B cell (primary cell): ENCODE data around the gene DUT. TPM values are rescaled to one million over a fixed set of nuclear protein-coding genes. Genes with fewer than 3 reads are reported as not detected.

Experiments used
- ATAC-seq: fragments of 200-7000 bp; cut with Tn5 transposase; one replicate; pipeline ENCODE4 v1.10.0; 2021; ENCODE audit warnings: low read depth, mild to moderate bottlenecking, moderate number of reproducible peaks, moderate library complexity
- CTCF ChIA-PET: fragments of 350-600 bp; sonication (Branson Sonifier 250); formaldehyde crosslinking; loops from one replicate; lab custom pipeline; 2021; ENCODE audit warnings: antibody characterized with exemption, inconsistent platforms; lab: Charles Lee
- POLR2A ChIA-PET: fragments of 350-600 bp; sonication (Branson Sonifier 250); formaldehyde crosslinking; loops from one replicate; lab custom pipeline; 2021; ENCODE audit warnings: antibody characterized with exemption; lab: Charles Lee
- DNase-seq: peaks from one replicate; pipeline ENCODE4 v3.0.0; 2013
- H2AFZ ChIP-seq: 2 replicates; pipeline ENCODE4 v1.6.1; 2012; ENCODE audit warnings: mild to moderate bottlenecking, low read depth, low read length; ENCODE audit not compliant: insufficient read depth, poor library complexity, severe bottlenecking
- H3K27ac ChIP-seq, 2 donors: 1 replicate in 1 of 2; 2 replicates in 1 of 2; pipeline ENCODE4 v1.5.1; 2012 to 2013; ENCODE audit warnings: low read length in 2 of 2, mild to moderate bottlenecking in 2 of 2, moderate library complexity in 1 of 2
- H3K27me3 ChIP-seq, 4 experiments: fragments of 200-600 bp in 1 of 4; sonication (generic) in 1 of 4; replicated peaks in 1 of 4; 1 replicate in 2 of 4; 2 replicates in 2 of 4; pipeline versions ENCODE4 v1.6.1 to v1.7.0; 2013 to 2016; ENCODE audit warnings: low read length in 3 of 4, mild to moderate bottlenecking in 2 of 4, mixed read lengths in 1 of 4, moderate library complexity in 1 of 4; ENCODE audit not compliant: insufficient read depth in 4 of 4, control insufficient read depth in 3 of 4; ENCODE audit errors: control extremely low read depth in 1 of 4
- H3K36me3 ChIP-seq, 2 experiments: replicated peaks in 1 of 2; 1 replicate in 1 of 2; 2 replicates in 1 of 2; pipeline versions ENCODE4 v1.6.1 to v1.7.1; 2013; ENCODE audit warnings: low read length in 1 of 2; ENCODE audit not compliant: insufficient read depth in 2 of 2, control insufficient read depth in 1 of 2; ENCODE audit errors: control extremely low read depth in 1 of 2, extremely low read depth in 1 of 2
- H3K4me1 ChIP-seq, 2 donors: fragments of 200-600 bp in 1 of 2; sonication (generic) in 1 of 2; 1 replicate in 1 of 2; 2 replicates in 1 of 2; pipeline versions ENCODE4 v1.5.1 to v1.6.1; 2013 to 2017; ENCODE audit warnings: low read length in 2 of 2; ENCODE audit not compliant: control insufficient read depth in 2 of 2, insufficient read depth in 2 of 2
- H3K4me2 ChIP-seq: replicated peaks from 2 replicates; pipeline ENCODE3; 2012; ENCODE audit warnings: mild to moderate bottlenecking, low read depth, low read length; ENCODE audit not compliant: poor library complexity, severe bottlenecking
- H3K4me3 ChIP-seq, 5 experiments: fragments of 200-600 bp in 1 of 5; sonication (generic) in 1 of 5; 1 replicate in 3 of 5; 2 replicates in 2 of 5; pipeline versions ENCODE4 v1.5.1 to v1.7.0; 2011 to 2016; ENCODE audit warnings: low read length in 4 of 5, mild to moderate bottlenecking in 4 of 5, low read depth in 2 of 5, control low read depth in 1 of 5, moderate library complexity in 1 of 5; ENCODE audit not compliant: insufficient read depth in 1 of 5; ENCODE audit errors: control extremely low read depth in 1 of 5, extremely low read depth in 1 of 5
- H3K79me2 ChIP-seq: fragments of 200-600 bp; sonication (generic); one replicate; pipeline ENCODE4 v1.6.0; 2016; ENCODE audit warnings: low read length; ENCODE audit not compliant: control insufficient read depth, insufficient read depth
- H3K9ac ChIP-seq: fragments of 200-600 bp; sonication (generic); 2 replicates; pipeline ENCODE4 v1.6.1; 2017; ENCODE audit warnings: mild to moderate bottlenecking, low read length, moderate library complexity
- H3K9me3 ChIP-seq, 3 donors: one replicate each; pipeline versions ENCODE4 v1.6.1 to v1.7.1; 2013; ENCODE audit warnings: low read length in 2 of 3; ENCODE audit not compliant: control insufficient read depth in 2 of 3, insufficient read depth in 1 of 3; ENCODE audit errors: control extremely low read depth in 1 of 3
- H4K20me1 ChIP-seq: 2 replicates; pipeline ENCODE4 v1.6.0; 2012; ENCODE audit warnings: mild to moderate bottlenecking, low read length; ENCODE audit not compliant: insufficient read depth, control insufficient read depth, poor library complexity, severe bottlenecking
- H3K27ac Mint-ChIP-seq: one replicate; pipeline ENCODE4 v1.8.0; 2021; ENCODE audit warnings: mixed read lengths
- H3K27me3 Mint-ChIP-seq: one replicate; pipeline ENCODE4 v1.8.0; 2021; ENCODE audit warnings: mixed read lengths
- H3K4me1 Mint-ChIP-seq: one replicate; pipeline ENCODE4 v1.8.0; 2021; ENCODE audit warnings: mixed read lengths
- H3K4me3 Mint-ChIP-seq: one replicate; pipeline ENCODE4 v1.8.0; 2021; ENCODE audit warnings: mixed read lengths
- H3K9me3 Mint-ChIP-seq: one replicate; pipeline ENCODE4 v1.8.0; 2022; ENCODE audit warnings: mixed read lengths; ENCODE audit not compliant: insufficient read depth
- CTCF ChIP-seq: fragments of 200-600 bp; IDR thresholded peaks from one replicate; pipeline ENCODE4 v1.8.0; 2022; ENCODE audit warnings: antibody characterized with exemption, mild to moderate bottlenecking
- EZH2 ChIP-seq: IDR thresholded peaks from 2 replicates; pipeline ENCODE4 v1.6.1; 2012; ENCODE audit warnings: borderline replicate concordance, low read depth, mild to moderate bottlenecking, moderate library complexity, low read length; ENCODE audit not compliant: insufficient read depth, poor library complexity, severe bottlenecking
- WGBS: methylation state at CpG from one replicate; pipeline ENCODE4 v1.1.5; 2013; ENCODE audit warnings: missing lambda C conversion rate; ENCODE audit not compliant: insufficient coverage; 5-methylcytosine and 5-hydroxymethylcytosine counted together
- intact Hi-C: fragments of 100-400 bp; cut with micrococcal nuclease; formaldehyde crosslinking; loops from one replicate; pipeline ENCODE4 v1.10.0; 2022
- polyA plus RNA-seq: library from polyadenylated mRNA; depleted of rRNA; stranded (reverse); fragments of >200 nt; gene quantifications from 2 replicates; pipeline ENCODE4 v1.2.3, GENCODE V29; 2012
- total RNA-seq, 2 donors: library from RNA; stranded (reverse); fragments of 120-200 nt in 1 of 2; gene quantifications; 1 replicate in 1 of 2; 2 replicates in 1 of 2; pipeline versions ENCODE4 v1.2.3 to v1.2.4, GENCODE V29; 2013 to 2022

Gene DUT
- total and polyA plus RNA-seq, 2 donors (not counting 1 experiment from before 2014, with no cell fraction given) = 59.5 to 84.7 TPM

DNA sequence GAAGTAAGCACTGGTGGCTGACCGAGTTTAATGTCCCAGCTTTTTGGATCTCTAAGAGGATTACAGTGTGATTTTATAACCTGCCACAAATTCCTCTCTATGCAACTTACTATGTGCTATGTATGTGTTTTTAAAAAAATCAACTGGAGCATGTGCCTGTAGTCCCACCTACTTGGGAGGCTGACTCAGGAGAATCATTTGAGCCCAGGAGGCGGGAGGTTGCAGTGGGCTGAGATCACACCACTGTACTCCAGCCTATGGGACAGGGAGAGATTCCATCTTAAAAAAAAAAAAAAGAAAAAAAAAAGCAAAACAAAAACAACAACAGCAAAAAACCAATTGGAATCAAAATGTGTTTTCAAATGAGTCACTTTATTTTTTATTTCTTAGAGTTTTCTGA is 29.6 kb downstream of the DUT start:
- Mint-ChIP-seq H3K9me3 (no peaks in the 10 kb centered on the region), H3K27me3 (no peaks in the 10 kb centered on the region), H3K4me1 (peaks cover 8% of the 10 kb centered on the region), H3K27ac (no peak overlapping the region), H3K4me3 (no peak overlapping the region)
- H3K9me3 ChIP-seq = peaks cover 0 to 1% (median 0%) of the 10 kb centered on the region in 3 donors
- no peak for TF ChIP-seq CTCF
- ChIA-PET POLR2A (no interaction called here), CTCF (no interaction called here)
- no peaks in the 10 kb centered on the region for H3K27me3 ChIP-seq
- H3K36me3 ChIP-seq = no peaks in the 10 kb centered on the region
- no peaks in the 10 kb centered on the region for H4K20me1 ChIP-seq
- ATAC-seq (no peak), DNase-seq (no peak)
- H3K4me2 ChIP-seq = no peak overlapping the region
- no peak overlapping the region for H3K27ac ChIP-seq
- intact Hi-C loops = loop anchor here (5.0 kb wide), 1 partner anchor 1061 kb away; the partner anchor contains the start of gene FGF7
- H3K79me2 ChIP-seq = no peaks in the 10 kb centered on the region
- H2AFZ ChIP-seq = no peak overlapping the region
- no peak overlapping the region for H3K9ac ChIP-seq
- no peaks in the 10 kb centered on the region for H3K4me1 ChIP-seq
- WGBS = no CpG with 5 or more reads among the region's 2 CpGs
- no peak overlapping the region for H3K4me3 ChIP-seq

DNA sequence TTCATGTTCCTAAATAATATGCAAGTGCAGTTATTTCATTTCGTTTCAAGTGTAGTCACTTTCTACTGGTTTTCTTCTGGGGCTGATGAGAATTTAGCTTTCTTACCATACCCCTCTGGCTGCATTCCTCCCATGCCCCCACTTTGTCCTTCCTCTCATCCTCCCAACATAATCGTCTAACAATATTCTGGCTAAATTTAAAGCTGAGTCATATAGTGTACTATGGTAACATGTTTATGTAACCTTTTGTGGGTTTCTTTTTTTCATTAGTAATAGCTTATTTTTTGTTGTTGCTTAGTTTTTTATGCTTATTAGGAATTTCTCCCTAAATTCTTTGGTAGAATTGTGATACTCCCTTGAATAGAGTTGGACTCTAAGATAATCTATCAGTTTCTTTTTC is 30.5 kb downstream of the DUT start:
- TF ChIP-seq CTCF (no peak), EZH2 (no peak)
- Histone ChIP-seq H4K20me1 (no peaks in the 10 kb centered on the region), H3K79me2 (no peaks in the 10 kb centered on the region), H3K9me3 (peaks cover 0 to 1% (median 0%) of the 10 kb centered on the region in 3 donors), H3K4me3 (no peak overlapping the region), H2AFZ (no peak overlapping the region), H3K27me3 (no peaks in the 10 kb centered on the region), H3K4me2 (no peak overlapping the region), H3K9ac (no peak overlapping the region), H3K36me3 (no peaks in the 10 kb centered on the region), H3K4me1 (no peaks in the 10 kb centered on the region), H3K27ac (no peak overlapping the region)
- H3K9me3 Mint-ChIP-seq = no peaks in the 10 kb centered on the region
- POLR2A ChIA-PET = no interaction called here
- H3K27me3 Mint-ChIP-seq = peaks cover 3% of the 10 kb centered on the region
- H3K27ac Mint-ChIP-seq = no peak overlapping the region
- intact Hi-C loops = loop anchor here (5.0 kb wide), 1 partner anchor 1061 kb away; the partner anchor contains the start of gene FGF7
- DNase-seq (no peak), ATAC-seq (no peak)
- no peak overlapping the region for H3K4me3 Mint-ChIP-seq
- CTCF ChIA-PET = interaction anchor here (0.7 to 1.4 kb wide), 3 partner anchors 9 to 22 kb away, joined by 4 to 5 read pairs (median 5); no protein-coding TSS in a partner anchor
- H3K4me1 Mint-ChIP-seq = peaks cover 8% of the 10 kb centered on the region
- WGBS = no CpG with 5 or more reads among the region's 2 CpGs
